T-helper 1 cell treated with Interleukin-12 subunit alpha and Interleukin-12 subunit beta and Interleukin-4 antibody, amounts not matched to agents 30 ng/mL and 1 ng/mL, for 36 hours (primary cell): ENCODE data around the gene PARP8. TPM values are rescaled to one million over a fixed set of nuclear protein-coding genes. Genes with fewer than 3 reads are reported as not detected.
"Not testable (repeated sequence)": the region's sequence is repeated elsewhere in the genome, so short reads cannot be mapped to it uniquely, and the experiment has no call there.

Source experiments
- intact Hi-C: fragments of 100-400 bp; cut with micrococcal nuclease; formaldehyde crosslinking; loops from one replicate; pipeline ENCODE4 v1.15.1; 2024
- total RNA-seq: library from RNA; stranded (reverse); gene quantifications from 2 replicates; pipeline ENCODE4 v1.2.3, GENCODE V29; 2022

Gene PARP8
- total RNA-seq, 1 donor from 2014 or later = 91.7 TPM

DNA sequence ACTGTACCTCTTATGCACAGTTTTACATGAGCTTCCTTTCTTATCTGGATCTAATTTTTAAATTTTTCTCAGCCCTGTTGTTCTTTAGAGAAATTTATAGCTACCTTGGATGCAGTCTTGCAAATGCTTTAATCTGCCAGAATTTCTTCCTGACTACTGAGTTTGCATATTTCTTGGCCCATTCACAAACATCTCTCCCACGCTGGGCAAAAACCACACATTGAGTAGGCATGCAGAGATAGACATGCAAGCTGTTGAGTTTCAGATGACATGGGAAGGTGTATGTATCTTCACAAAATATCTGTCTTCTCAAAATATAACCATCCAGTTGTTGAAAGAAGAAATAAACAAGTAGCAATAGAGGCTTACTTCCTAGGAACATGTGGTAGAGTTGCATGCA lies 101.2 kb downstream of the PARP8 start:
- intact Hi-C loops = no loop called here

DNA sequence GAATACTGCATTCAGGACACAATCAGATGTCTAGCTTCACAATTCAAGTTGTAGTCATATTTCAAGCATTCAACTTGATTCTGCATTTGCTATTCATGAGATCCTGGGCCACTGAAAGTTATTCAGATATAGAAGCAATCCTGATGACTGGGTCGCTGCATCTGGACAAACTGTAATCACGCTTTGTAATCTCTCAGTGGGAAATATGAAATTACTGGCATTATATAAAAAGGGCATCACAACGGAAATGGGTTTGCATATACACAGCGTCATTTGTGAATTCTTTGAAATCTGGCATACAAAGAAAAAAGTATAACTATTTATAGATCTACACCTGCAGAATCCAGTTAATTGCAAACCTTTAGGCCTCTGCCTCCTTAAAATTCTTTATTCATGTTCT lies 102.2 kb downstream of the PARP8 start:
- intact Hi-C loops = no loop called here

DNA sequence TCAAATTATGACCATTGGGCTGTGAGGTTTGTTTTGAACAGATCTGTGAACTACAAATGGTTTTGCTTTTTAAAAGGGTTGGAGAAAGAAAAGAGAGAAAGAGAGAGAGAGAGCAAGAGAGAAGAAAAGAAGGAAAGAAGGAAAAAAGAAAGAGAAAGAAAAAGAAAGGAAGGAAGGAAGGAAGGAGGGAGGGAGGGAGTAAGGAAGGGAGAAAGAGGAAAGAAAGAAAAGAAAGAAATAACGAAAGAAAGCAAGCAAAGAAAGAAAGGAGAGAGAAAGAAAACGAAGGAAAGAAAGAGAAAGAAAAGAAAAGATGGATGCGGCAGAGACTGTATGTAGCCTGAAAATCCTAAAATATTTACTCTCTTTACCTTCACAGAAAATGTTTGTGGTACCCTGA lies 104.0 kb downstream of the PARP8 start:
- intact Hi-C loops = no loop called here

DNA sequence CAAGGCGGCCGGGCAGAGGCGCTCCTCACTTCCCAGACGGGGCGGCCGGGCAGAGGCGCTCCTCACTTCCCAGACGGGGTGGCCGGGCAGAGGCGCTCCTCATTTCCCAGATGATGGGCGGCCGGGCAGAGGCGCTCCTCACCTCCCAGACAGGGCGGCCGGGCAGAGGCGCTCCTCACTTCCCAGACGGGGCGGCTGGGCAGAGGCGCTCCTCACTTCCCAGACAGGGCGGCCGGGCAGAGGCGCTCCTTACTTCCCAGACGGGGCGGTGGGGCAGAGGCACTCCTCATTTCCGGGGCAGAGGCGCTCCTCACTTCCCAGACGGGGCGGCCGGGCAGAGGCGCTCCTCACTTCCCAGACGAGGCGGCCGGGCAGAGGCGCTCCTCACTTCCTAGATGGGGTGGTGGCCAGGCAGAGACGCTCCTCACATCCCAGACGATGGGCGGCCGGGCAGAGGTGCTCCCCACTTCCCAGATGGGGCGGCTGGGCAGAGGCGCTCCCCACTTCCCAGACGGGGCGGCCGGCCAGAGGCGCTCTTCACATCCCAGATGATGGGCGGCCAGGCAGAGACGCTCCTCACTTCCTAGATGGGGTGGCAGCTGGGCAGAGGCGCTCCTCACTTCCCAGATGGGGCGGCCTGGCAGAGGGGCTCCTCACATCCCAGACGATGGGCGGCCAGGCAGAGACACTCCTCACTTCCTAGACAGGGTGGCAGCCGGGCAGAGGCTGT lies 108.2 kb downstream of the PARP8 start:
- intact Hi-C loops = not testable (repeated sequence)

DNA sequence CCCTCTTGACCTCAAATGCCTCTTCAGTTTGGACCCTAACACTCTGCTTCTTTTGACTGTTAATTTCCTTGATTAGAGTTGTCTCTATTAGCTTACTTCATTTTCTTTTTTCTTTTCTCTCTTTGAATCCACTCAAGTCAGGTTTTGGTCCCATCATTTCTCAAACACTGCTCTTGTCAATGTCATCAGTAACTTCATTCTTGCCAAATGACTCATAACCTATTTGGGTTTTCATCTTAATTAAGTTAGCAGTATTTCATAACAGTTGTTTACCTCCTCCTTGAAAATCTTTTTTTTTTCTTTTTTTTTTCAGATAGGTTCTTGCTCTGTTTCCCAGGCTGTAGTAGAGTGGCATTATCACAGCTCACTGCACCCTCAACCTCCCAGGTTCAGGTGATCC lies 119.6 kb downstream of the PARP8 start:
- intact Hi-C loops = no loop called here

DNA sequence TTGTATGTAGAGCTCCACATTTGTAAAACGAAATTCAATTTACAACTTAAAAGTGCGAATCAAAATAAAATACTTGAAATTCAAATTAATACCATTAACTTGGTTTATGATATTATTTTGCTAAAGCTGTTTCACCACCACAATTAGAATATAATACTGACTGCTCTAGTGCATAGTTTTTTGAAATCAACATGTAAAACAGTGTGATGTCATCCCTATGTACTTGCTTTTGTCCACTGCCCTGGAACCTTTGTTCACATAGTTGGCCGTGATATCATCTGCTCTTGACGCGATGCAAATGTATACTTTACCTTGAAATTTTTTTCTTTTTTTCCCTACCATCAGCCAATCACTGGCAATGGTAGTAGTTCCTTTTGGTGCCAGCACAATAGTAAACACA lies 125.4 kb downstream of the PARP8 start:
- intact Hi-C loops = no loop called here

DNA sequence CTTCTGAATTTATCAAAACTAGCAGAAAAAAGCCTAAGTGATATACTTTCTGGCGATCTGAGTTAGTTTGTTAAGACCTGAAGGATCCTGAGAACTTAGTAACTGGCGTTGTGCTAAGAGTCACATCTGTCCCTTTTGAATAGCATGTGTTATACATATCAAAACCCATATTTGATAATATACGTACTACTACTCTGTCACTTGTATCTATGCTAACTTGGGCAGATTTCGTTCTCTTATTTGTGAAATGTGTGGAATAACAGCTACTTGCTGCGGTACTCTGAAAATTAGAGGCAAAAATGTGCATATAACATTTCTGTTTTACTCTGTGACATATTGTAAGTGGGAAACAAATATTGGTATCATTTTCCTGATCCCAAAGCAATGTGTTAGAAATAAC lies 126.4 kb downstream of the PARP8 start:
- intact Hi-C loops = no loop called here

DNA sequence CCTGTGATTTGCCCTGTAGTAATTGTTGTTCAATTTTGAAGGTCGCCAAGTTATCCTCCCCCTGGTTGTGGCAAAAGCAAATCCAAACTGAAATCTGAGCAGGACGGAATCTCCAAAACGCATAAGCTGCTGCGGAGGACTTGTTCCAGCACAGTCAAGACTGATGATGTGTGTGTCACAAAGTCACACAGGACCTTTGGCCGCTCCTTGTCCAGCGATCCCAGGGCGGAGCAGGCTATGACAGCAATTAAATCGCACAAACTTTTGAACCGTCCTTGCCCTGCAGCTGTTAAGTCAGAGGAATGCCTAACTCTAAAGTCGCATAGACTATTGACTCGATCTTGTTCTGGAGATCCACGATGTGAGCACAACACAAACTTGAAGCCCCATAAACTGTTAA lies 128.4 kb downstream of the PARP8 start:
- intact Hi-C loops = no loop called here

DNA sequence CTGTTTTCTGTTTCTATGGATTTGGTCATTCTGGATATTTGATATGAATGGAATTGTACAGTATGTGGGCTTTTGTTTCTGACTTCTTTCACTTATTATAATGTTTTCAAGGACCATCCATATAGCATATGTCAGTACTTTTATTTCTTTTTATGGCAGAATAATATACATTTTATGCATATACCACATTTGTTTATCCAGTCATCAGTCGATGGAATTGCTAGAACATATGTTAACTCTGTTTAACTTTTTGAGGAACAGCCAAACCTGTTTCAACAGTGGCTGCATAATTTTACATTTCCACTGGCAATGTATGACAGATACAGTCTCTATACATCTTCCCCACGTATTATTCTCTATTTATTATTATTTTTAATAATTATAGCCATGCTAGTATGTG lies 131.6 kb downstream of the PARP8 start:
- intact Hi-C loops = no loop called here

DNA sequence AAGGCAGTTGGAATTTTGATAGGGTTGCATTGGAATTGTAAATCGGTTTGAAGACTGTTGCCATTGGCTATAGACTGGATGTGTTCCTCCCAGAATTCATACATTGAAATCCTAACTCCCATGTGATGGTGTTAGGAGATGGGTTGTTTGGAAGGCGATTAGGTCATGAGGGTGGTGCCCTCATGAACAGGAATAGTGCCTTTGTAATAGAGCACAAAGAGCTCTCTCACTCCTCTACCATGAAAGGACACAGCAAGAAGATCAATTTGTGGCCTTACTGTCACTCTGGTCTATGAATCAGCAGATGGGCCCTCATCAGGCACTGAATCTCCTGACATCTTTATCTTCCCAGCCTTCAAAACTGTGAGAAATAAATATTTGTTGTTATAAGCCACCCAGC lies 133.2 kb downstream of the PARP8 start:
- intact Hi-C loops = no loop called here

DNA sequence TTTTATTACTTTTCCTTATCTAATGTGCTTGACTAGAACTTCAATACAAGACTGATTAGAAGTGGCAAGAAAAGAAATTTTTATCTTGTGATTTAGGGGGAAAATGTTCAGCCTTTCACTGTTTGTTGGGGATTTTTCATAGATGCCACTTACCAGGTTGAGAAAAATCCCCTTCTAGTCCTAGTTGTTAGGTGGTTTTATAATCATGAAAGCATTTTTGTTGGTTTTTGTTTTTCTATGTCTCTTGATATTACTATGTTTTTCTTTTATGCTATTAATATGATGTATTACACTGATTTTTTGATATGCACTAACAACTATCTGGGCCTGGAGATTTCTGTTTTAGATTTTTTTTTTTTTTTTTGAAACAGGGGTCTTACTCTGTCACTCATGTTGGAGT lies 134.0 kb downstream of the PARP8 start:
- intact Hi-C loops = no loop called here

DNA sequence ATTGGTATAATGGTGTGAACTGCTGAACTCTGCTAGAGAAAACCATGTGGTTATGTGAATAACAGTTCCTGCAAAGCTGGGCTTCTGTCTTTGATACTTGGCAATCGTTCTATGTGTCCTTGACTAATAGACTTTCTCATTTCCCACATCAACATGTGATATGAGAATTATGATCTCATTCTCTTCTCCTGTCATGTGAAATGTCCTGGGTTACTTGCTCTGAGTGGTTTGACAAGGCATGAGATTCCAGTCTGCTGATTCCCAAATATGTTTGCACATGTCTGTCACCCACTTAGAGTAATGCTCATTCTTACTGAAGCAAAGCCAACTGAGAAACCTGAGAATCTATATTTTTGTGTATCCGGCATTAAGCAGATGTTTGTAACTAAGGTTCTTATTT lies 141.2 kb downstream of the PARP8 start:
- intact Hi-C loops = no loop called here

DNA sequence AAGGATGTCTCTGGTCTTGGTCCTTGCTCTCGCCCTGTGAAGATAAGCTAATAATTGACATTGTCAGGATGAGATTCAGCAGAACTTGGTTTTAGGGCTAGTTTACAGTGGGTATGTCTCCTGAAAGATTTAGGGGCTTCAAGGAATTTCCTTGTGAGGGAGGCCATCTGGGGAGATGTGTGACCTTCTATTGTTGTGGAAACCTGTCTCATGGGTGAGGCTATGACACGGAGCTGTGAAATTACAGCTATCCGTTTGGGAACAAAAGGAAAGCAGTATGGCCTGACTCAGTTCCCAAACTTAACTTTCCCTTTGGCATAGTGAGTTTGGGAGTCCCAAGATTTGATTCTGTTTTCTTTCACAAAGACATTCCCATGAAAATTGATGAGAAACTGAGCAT lies 142.0 kb downstream of the PARP8 start:
- intact Hi-C loops = no loop called here

DNA sequence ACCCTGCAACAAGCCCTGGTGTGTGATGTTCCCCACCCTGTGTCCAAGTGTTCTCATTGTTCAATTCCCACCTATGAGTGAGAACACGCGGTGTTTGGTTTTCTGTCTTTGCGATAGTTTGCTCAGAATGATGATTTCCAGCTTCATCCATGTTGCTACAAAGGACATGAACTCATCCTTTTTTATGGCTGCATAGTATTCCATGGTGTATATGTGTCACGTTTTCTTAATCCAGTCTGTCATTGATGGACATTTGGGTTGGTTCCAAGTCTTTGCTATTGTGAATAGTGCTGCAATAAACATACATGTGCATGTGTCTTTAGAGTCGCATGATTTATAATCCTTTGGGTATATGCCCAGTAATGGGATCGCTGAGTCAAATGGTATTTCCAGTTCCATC lies 145.3 kb downstream of the PARP8 start:
- intact Hi-C loops = not testable (repeated sequence)

DNA sequence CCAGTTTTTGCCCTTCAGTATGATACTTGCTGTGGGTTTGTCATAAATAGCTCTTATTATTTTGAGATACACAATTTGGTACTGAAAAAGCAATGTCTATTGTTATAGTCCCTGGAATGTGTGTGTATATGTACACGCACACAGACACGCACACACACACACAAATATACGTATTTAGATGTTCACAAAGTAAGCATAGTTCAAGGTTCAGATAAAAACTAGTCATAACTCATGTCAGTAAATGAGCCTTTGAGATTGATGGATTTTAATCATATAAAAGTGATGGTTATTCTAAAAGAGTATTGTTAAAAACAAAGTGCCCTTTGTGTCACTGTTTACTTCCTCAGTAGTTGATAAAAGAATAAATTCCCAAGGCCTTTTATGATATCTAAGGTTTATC lies 147.3 kb downstream of the PARP8 start:
- intact Hi-C loops = loop anchor here (1.0 kb wide), 1 partner anchor 39 kb away; no protein-coding TSS in a partner anchor

DNA sequence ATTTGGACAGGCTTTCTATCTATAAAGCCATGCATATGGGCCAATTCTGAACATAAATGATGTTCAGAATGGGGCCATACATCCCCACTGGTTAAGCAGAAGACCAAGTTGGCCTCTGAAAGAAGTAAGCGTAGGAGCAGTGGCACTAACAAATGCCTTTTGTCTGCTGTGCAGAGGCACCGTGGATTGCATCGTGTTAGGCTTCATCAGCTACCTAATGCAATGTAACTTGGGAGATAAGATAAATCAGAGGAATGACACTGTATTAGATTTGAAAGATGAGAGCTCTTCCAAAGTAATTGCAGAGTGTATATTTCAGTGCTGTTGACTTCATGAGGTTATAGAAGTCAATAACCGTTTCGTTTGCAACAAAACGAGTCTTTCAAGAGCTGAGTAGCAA lies 148.1 kb downstream of the PARP8 start:
- intact Hi-C loops = no loop called here

DNA sequence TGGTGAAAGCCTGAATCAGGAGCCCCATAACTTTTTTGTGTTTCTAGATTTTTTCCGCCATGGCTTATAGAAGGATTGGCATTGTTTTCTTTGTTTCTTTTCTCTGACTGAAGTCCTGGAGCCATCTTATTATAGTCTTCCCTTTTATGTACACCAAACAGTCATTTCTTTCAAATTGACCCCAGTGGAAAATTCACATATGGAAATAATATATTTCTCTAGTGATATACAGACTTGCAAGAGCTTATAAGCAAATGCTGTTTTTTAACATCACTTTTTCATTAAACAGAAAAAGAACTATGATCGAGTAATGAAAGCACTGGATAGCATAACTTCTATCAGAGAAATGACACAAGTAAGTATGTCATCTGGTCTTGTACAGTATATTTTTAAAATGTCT lies 155.6 kb downstream of the PARP8 start:
- intact Hi-C loops = no loop called here

DNA sequence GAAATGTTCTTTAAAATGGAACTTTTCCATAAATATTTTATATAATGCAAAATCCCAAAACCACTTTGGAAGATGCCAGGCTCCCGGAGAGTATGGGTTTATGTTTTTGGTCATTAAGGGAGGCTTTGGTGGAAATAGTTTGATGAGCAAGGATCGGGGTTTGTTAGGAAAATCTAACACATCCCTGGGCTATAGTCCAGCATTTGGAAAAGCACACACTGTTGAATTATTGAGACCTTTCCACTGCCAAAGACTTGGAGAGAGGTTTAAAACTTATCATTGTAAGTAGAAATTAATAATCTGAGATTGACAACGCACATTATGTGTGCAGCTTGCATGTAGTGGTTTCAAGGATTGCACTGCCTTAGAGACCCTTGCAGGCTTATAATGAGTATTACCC lies 156.3 kb downstream of the PARP8 start:
- intact Hi-C loops = no loop called here

DNA sequence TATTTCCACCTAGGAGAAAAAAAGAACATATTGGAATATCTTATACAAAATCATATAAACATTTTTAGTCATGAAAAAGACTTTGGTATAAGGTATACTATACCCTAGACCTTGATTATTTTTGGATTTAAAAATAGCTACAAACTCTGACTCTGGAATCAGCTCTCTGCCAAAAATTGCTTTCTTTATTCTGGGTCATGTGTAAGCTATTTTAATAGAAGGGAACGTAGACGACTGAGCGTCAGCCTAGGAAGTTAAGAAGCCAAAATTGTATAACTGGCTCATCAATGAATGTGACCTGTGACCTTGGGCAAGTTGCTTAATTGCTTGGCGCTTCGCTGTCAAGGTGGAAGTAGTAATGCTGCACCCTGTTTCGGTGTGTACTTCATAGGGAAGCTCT lies 157.1 kb downstream of the PARP8 start:
- intact Hi-C loops = no loop called here

DNA sequence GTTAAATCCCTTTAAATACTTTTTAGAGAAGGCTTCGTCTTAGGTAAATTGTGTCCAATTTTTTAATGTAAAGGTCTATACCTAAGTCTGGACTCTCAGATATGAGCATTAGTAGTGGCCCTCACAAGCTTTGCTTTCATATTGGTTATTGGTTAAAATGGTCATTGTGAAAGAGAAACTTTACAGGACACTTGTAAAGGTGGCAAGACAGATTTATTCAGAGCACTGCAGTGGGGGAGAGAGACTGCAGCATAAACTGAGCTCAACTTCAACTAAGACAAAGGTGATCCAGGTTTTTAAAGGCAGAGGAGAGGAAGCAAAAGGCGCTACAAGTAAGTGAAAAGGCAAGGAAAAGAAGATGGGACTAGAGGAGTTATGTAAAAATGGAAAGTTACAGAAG lies 157.7 kb downstream of the PARP8 start:
- intact Hi-C loops = loop anchor here (2.0 kb wide), 1 partner anchor 19 kb away; no protein-coding TSS in a partner anchor

DNA sequence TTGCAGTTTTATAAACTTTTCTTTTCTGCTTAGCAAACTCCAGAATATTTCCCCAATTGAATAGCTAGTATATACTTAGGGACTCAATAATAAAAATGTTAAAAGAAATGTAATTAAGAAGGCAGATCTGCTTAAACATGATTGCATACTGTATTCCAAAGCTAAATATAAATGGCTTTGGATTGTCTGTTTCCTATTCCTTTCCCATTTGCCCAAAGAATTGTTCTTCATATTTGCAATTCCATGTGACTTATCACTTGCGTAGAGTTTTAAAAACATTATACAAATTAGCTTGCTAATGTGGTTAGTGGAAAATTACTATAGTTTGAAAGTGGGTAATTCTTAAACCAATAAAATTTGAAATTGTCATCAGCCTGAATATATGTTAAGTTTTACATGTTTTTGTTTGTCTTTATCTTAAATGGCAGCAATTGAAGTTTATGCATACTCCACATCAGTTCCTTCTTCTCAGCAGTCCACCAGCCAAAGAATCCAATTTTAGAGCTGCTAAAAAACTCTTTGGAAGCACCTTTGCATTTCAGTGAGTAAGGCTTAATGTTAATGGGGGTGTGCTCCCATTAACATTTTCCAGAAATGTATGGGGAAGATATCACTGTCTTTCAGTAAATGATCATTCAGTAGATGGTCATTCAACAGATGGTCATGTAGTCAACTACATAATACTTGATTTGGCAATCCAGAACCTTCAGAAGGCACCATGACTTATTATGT lies 161.2 kb downstream of the PARP8 start:
- intact Hi-C loops = no loop called here

DNA sequence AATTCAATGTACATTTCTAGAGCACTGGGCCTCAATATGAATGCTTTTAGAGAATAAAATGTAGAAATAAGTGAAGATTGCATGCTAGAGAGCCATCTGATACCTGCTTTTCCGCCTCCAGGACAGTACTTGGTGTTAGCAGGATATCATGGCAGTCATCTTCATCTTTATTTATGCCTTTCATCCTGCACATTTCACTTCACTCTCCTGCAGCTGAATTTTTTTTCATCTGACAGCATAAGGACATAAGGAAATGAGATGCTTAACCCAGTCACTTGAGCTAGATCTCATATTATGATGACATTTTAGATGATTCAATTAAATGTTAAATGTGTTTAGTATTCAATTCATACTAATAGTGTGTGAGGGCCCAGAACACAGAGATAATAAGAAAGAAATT lies 162.6 kb downstream of the PARP8 start:
- intact Hi-C loops = no loop called here

DNA sequence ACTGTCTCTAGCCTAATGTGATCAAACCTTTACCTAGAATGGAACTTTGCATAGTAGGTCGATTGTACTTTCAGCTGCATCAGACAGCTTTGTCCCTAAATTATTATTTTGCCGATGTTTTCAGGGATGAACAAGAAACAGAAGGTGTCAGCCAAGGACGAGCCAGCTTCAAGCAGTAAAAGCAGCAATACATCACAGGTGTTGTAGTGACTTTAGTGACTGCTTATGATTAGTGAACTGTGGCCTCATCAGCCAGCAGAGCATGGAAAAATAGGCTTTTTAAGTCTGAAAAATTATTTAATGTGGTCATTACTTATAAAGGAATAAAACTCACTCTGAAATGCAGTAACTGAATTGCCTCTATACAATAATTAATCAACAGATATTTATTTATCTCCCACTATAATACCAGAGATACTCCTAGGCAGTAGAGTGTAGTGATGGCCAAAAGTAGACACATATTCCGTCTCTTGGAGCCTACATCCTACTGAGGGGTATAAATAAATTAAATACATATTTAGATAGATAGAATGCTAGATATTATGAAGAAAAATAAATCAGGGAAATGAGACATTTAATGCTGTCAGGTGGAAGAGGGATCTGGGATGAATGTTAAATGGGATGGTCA lies 166.3 kb downstream of the PARP8 start:
- intact Hi-C loops = no loop called here
